Measurements from ENCODE around the gene TEX48. TPM values are rescaled to one million over a fixed set of nuclear protein-coding genes. Genes with fewer than 3 reads are reported as not detected.

TEX48 gene
- total RNA-seq, 1 experiment from 2014 or later = not detected

- no peak for DNase-seq
- Histone ChIP-seq H3K9me3 (ENCODE audit: low read length) (no peaks in the 10 kb centered on the region), H2AFZ (ENCODE audit: low read length) (no peak overlapping the region), H4K20me1 (ENCODE audit: insufficient read depth, low read depth, low read length) (no peaks in the 10 kb centered on the region), H3K79me2 (ENCODE audit: low read length) (no peaks in the 10 kb centered on the region), H3K27me3 (ENCODE audit: low read length) (no peaks in the 10 kb centered on the region), H3K36me3 (ENCODE audit: insufficient read depth, low read length) (no peaks in the 10 kb centered on the region), H3K9me2 (replicated peaks; ENCODE audit: insufficient read depth, low read length) (no peaks in the 10 kb centered on the region), H3K4me3 (ENCODE audit: low read length) (no peak overlapping the region), H3K4me2 (ENCODE audit: low read depth, low read length, poor library complexity, severe bottlenecking) (no peak overlapping the region), H3K4me1 (ENCODE audit: low read length) (peaks cover 18% of the 10 kb centered on the region), H3K27ac (ENCODE audit: low read length) (no peak overlapping the region), H3K9ac (ENCODE audit: low read length) (no peak overlapping the region)
Observed at GRCh38 chr9:114655689-114656088, 26.3 kb downstream of the TEX48 start.

GRCh38 chr9:114653556-114654159 lies 28.3 kb downstream of the TEX48 start:
- H2AFZ ChIP-seq (ENCODE audit: low read length) = no peak overlapping the region
- no peaks in the 10 kb centered on the region for H3K27me3 ChIP-seq (ENCODE audit: low read length)
- H3K9me2 ChIP-seq (replicated peaks; ENCODE audit: insufficient read depth, low read length) = no peaks in the 10 kb centered on the region
- H4K20me1 ChIP-seq (ENCODE audit: insufficient read depth, low read depth, low read length) = no peaks in the 10 kb centered on the region
- no peaks in the 10 kb centered on the region for H3K79me2 ChIP-seq (ENCODE audit: low read length)
- no peaks in the 10 kb centered on the region for H3K9me3 ChIP-seq (ENCODE audit: low read length)
- no peak overlapping the region for H3K4me2 ChIP-seq (ENCODE audit: low read depth, low read length, poor library complexity, severe bottlenecking)
- no peaks in the 10 kb centered on the region for H3K36me3 ChIP-seq (ENCODE audit: insufficient read depth, low read length)
- H3K27ac ChIP-seq (ENCODE audit: low read length) = no peak overlapping the region
- peak overlapping the region; percentile 16; the same call in 1 of the 2 replicates for H3K9ac ChIP-seq (ENCODE audit: low read length)
- peak; percentile 94 for DNase-seq
- peaks cover 18% of the 10 kb centered on the region for H3K4me1 ChIP-seq (ENCODE audit: low read length)
- no peak overlapping the region for H3K4me3 ChIP-seq (ENCODE audit: low read length)

- no peaks in the 10 kb centered on the region for H3K27me3 ChIP-seq (ENCODE audit: low read length)
- H4K20me1 ChIP-seq (ENCODE audit: insufficient read depth, low read depth, low read length) = no peaks in the 10 kb centered on the region
- H3K79me2 ChIP-seq (ENCODE audit: low read length) = no peaks in the 10 kb centered on the region
- peak overlapping the region; percentile 16; the same call in 1 of the 2 replicates for H3K9ac ChIP-seq (ENCODE audit: low read length)
- no peaks in the 10 kb centered on the region for H3K36me3 ChIP-seq (ENCODE audit: insufficient read depth, low read length)
- H3K4me2 ChIP-seq (ENCODE audit: low read depth, low read length, poor library complexity, severe bottlenecking) = peak overlapping the region; percentile 2
- H2AFZ ChIP-seq (ENCODE audit: low read length) = no peak overlapping the region
- H3K9me2 ChIP-seq (replicated peaks; ENCODE audit: insufficient read depth, low read length) = no peaks in the 10 kb centered on the region
- peak; percentile 49 for DNase-seq
- H3K27ac ChIP-seq (ENCODE audit: low read length) = no peak overlapping the region
- no peak overlapping the region for H3K4me3 ChIP-seq (ENCODE audit: low read length)
- no peaks in the 10 kb centered on the region for H3K9me3 ChIP-seq (ENCODE audit: low read length)
- H3K4me1 ChIP-seq (ENCODE audit: low read length) = peaks cover 18% of the 10 kb centered on the region
Observed at GRCh38 chr9:114652776-114653555, 29.0 kb downstream of the TEX48 start.

- H3K9ac ChIP-seq (ENCODE audit: low read length) = no peak overlapping the region
- no peak overlapping the region for H3K4me2 ChIP-seq (ENCODE audit: low read depth, low read length, poor library complexity, severe bottlenecking)
- no peaks in the 10 kb centered on the region for H3K9me3 ChIP-seq (ENCODE audit: low read length)
- no peak overlapping the region for H3K4me3 ChIP-seq (ENCODE audit: low read length)
- H3K79me2 ChIP-seq (ENCODE audit: low read length) = no peaks in the 10 kb centered on the region
- no peaks in the 10 kb centered on the region for H3K27me3 ChIP-seq (ENCODE audit: low read length)
- DNase-seq = no peak
- H2AFZ ChIP-seq (ENCODE audit: low read length) = no peak overlapping the region
- no peaks in the 10 kb centered on the region for H4K20me1 ChIP-seq (ENCODE audit: insufficient read depth, low read depth, low read length)
- H3K4me1 ChIP-seq (ENCODE audit: low read length) = no peaks in the 10 kb centered on the region
- peaks cover 8% of the 10 kb centered on the region; the same call in 1 of the 2 replicates for H3K36me3 ChIP-seq (ENCODE audit: insufficient read depth, low read length)
- H3K27ac ChIP-seq (ENCODE audit: low read length) = no peak overlapping the region
- no peaks in the 10 kb centered on the region for H3K9me2 ChIP-seq (replicated peaks; ENCODE audit: insufficient read depth, low read length)
Observed at GRCh38 chr9:114643896-114644295, 38.1 kb downstream of the TEX48 start.

- Histone ChIP-seq H3K4me2 (ENCODE audit: low read depth, low read length, poor library complexity, severe bottlenecking) (no peak overlapping the region), H3K36me3 (ENCODE audit: insufficient read depth, low read length) (peaks cover 8% of the 10 kb centered on the region; the same call in 1 of the 2 replicates), H3K27me3 (ENCODE audit: low read length) (no peaks in the 10 kb centered on the region), H3K4me3 (ENCODE audit: low read length) (no peak overlapping the region), H3K9me2 (replicated peaks; ENCODE audit: insufficient read depth, low read length) (no peaks in the 10 kb centered on the region), H3K9ac (ENCODE audit: low read length) (no peak overlapping the region), H2AFZ (ENCODE audit: low read length) (no peak overlapping the region), H3K9me3 (ENCODE audit: low read length) (no peaks in the 10 kb centered on the region), H3K4me1 (ENCODE audit: low read length) (no peaks in the 10 kb centered on the region), H3K27ac (ENCODE audit: low read length) (no peak overlapping the region), H3K79me2 (ENCODE audit: low read length) (no peaks in the 10 kb centered on the region), H4K20me1 (ENCODE audit: insufficient read depth, low read depth, low read length) (no peaks in the 10 kb centered on the region)
- peak; percentile 9 for DNase-seq
Observed at GRCh38 chr9:114643001-114643400, 39.0 kb downstream of the TEX48 start.

GRCh38 chr9:114641967-114642366 lies 40.0 kb downstream of the TEX48 start:
- Histone ChIP-seq H3K27me3 (ENCODE audit: low read length) (no peaks in the 10 kb centered on the region), H3K4me3 (ENCODE audit: low read length) (no peak overlapping the region), H2AFZ (ENCODE audit: low read length) (no peak overlapping the region), H4K20me1 (ENCODE audit: insufficient read depth, low read depth, low read length) (no peaks in the 10 kb centered on the region), H3K9me3 (ENCODE audit: low read length) (no peaks in the 10 kb centered on the region), H3K36me3 (ENCODE audit: insufficient read depth, low read length) (peaks cover 11% of the 10 kb centered on the region), H3K9me2 (replicated peaks; ENCODE audit: insufficient read depth, low read length) (no peaks in the 10 kb centered on the region), H3K79me2 (ENCODE audit: low read length) (no peaks in the 10 kb centered on the region), H3K9ac (ENCODE audit: low read length) (no peak overlapping the region), H3K27ac (ENCODE audit: low read length) (no peak overlapping the region), H3K4me1 (ENCODE audit: low read length) (no peaks in the 10 kb centered on the region), H3K4me2 (ENCODE audit: low read depth, low read length, poor library complexity, severe bottlenecking) (no peak overlapping the region)
- no peak for DNase-seq

- Histone ChIP-seq H3K9me3 (ENCODE audit: low read length) (no peaks in the 10 kb centered on the region), H3K79me2 (ENCODE audit: low read length) (no peaks in the 10 kb centered on the region), H3K27ac (ENCODE audit: low read length) (no peak overlapping the region), H4K20me1 (ENCODE audit: insufficient read depth, low read depth, low read length) (no peaks in the 10 kb centered on the region), H3K9ac (ENCODE audit: low read length) (no peak overlapping the region), H3K27me3 (ENCODE audit: low read length) (no peaks in the 10 kb centered on the region), H3K4me2 (ENCODE audit: low read depth, low read length, poor library complexity, severe bottlenecking) (no peak overlapping the region), H2AFZ (ENCODE audit: low read length) (no peak overlapping the region), H3K36me3 (ENCODE audit: insufficient read depth, low read length) (peaks cover 3% of the 10 kb centered on the region), H3K9me2 (replicated peaks; ENCODE audit: insufficient read depth, low read length) (no peaks in the 10 kb centered on the region), H3K4me3 (ENCODE audit: low read length) (no peak overlapping the region), H3K4me1 (ENCODE audit: low read length) (no peaks in the 10 kb centered on the region)
- peak; percentile 29 for DNase-seq
Observed at GRCh38 chr9:114638404-114638803, 43.6 kb downstream of the TEX48 start.

- DNase-seq = peak; percentile 35
- no peak overlapping the region for H3K9ac ChIP-seq (ENCODE audit: low read length)
- H3K4me2 ChIP-seq (ENCODE audit: low read depth, low read length, poor library complexity, severe bottlenecking) = no peak overlapping the region
- H3K27ac ChIP-seq (ENCODE audit: low read length) = no peak overlapping the region
- H2AFZ ChIP-seq (ENCODE audit: low read length) = no peak overlapping the region
- H3K4me1 ChIP-seq (ENCODE audit: low read length) = no peaks in the 10 kb centered on the region
- H3K79me2 ChIP-seq (ENCODE audit: low read length) = no peaks in the 10 kb centered on the region
- no peaks in the 10 kb centered on the region for H4K20me1 ChIP-seq (ENCODE audit: insufficient read depth, low read depth, low read length)
- no peak overlapping the region for H3K4me3 ChIP-seq (ENCODE audit: low read length)
- H3K27me3 ChIP-seq (ENCODE audit: low read length) = no peaks in the 10 kb centered on the region
- peaks cover 8% of the 10 kb centered on the region for H3K36me3 ChIP-seq (ENCODE audit: insufficient read depth, low read length)
- H3K9me2 ChIP-seq (replicated peaks; ENCODE audit: insufficient read depth, low read length) = no peaks in the 10 kb centered on the region
- H3K9me3 ChIP-seq (ENCODE audit: low read length) = no peaks in the 10 kb centered on the region
Observed at GRCh38 chr9:114634387-114634786, 47.6 kb downstream of the TEX48 start.
